ENCODE data around the gene MAMDC2.

MAMDC2 gene

DNA sequence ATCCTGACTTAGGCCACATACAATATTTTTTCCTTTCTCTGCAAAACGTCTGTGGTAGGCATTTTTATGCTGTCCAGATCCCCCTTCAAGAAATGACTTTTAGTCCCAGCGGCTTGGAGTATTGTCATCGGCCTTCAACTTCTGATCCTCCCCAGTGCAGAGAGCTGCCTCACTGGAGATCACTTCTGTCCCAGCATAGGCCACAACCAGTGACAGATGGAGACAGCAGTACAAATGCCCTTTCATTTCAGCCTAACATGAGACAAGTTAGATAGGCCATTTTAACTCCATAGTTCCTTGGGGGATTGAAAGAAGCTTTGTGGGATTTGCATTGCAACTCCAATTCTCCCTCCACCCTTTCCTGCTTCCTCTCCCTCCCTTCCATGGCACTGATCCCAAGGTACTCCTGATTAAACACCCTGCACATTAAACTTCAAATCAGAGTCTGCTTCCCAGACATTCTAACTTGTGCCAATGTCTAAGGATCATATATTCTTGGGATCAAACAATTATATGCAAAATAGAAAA is 3.2 kb upstream of the MAMDC2 start:
- Histone ChIP-seq H3K9me3 (ENCODE audit: insufficient read depth, low read depth, low read length) (peaks cover 8% of the 10 kb centered on the region; the same call in 1 of the 2 replicates), H3K36me3 (ENCODE audit: insufficient read depth, low read depth, low read length) (no peaks in the 10 kb centered on the region), H3K4me3 (ENCODE audit: low read length) (no peak overlapping the region), H3K27me3 (ENCODE audit: insufficient read depth, low read length) (peaks cover 35% of the 10 kb centered on the region), H3K27ac (ENCODE audit: low read length) (no peak overlapping the region), H3K4me1 (ENCODE audit: insufficient read depth, low read length) (peaks cover 13% of the 10 kb centered on the region; the same call in 1 of the 2 replicates), H3K9ac (ENCODE audit: low read depth, low read length) (no peak overlapping the region)

GRCh38 chr9:70042461-70043215 is 1.0 kb upstream of the MAMDC2 start:
- peaks cover 42% of the 10 kb centered on the region for H3K27me3 ChIP-seq (ENCODE audit: insufficient read depth, low read length)
- peaks cover 8% of the 10 kb centered on the region; the same call in 1 of the 2 replicates for H3K9me3 ChIP-seq (ENCODE audit: insufficient read depth, low read depth, low read length)
- peaks cover 13% of the 10 kb centered on the region; the same call in 1 of the 2 replicates for H3K4me1 ChIP-seq (ENCODE audit: insufficient read depth, low read length)
- no peaks in the 10 kb centered on the region for H3K36me3 ChIP-seq (ENCODE audit: insufficient read depth, low read depth, low read length)
- H3K4me3 ChIP-seq (ENCODE audit: low read length), result peak overlapping the region; percentile 84
- no peak overlapping the region for H3K27ac ChIP-seq (ENCODE audit: low read length)
- H3K9ac ChIP-seq (ENCODE audit: low read depth, low read length), result peak overlapping the region; percentile 77; the same call in 1 of the 2 replicates

DNA sequence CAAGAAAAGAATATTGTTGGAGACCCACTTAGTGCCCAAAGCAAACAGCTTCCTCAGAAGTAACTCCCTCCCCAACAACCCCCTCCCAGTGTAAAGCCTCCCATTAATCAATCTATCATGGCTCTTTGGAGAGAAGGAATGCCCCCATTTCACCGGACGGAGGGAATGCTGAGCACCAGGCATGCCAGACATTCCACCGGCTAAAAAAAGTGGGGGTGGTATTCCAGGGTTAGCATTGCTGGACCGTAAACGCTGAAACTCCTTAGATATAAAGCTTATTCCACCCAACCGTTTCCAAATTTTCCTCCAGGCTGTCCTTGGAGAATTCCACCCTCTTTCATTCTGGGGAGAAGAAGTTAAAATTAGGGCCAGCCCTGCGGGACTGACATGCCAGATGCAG is 363 bp upstream of the MAMDC2 start:
- H3K36me3 ChIP-seq (ENCODE audit: insufficient read depth, low read depth, low read length), result no peaks in the 10 kb centered on the region; the same call in 1 of the 2 replicates
- peak overlapping the region; percentile 77; the same call in 1 of the 2 replicates for H3K9ac ChIP-seq (ENCODE audit: low read depth, low read length)
- H3K4me1 ChIP-seq (ENCODE audit: insufficient read depth, low read length), result peaks cover 13% of the 10 kb centered on the region; the same call in 1 of the 2 replicates
- peaks cover 2% of the 10 kb centered on the region; the same call in 1 of the 2 replicates for H3K9me3 ChIP-seq (ENCODE audit: insufficient read depth, low read depth, low read length)
- peak overlapping the region; percentile 2 for H3K27ac ChIP-seq (ENCODE audit: low read length)
- H3K27me3 ChIP-seq (ENCODE audit: insufficient read depth, low read length), result peaks cover 42% of the 10 kb centered on the region
- H3K4me3 ChIP-seq (ENCODE audit: low read length), result peak overlapping the region; percentile 84

DNA sequence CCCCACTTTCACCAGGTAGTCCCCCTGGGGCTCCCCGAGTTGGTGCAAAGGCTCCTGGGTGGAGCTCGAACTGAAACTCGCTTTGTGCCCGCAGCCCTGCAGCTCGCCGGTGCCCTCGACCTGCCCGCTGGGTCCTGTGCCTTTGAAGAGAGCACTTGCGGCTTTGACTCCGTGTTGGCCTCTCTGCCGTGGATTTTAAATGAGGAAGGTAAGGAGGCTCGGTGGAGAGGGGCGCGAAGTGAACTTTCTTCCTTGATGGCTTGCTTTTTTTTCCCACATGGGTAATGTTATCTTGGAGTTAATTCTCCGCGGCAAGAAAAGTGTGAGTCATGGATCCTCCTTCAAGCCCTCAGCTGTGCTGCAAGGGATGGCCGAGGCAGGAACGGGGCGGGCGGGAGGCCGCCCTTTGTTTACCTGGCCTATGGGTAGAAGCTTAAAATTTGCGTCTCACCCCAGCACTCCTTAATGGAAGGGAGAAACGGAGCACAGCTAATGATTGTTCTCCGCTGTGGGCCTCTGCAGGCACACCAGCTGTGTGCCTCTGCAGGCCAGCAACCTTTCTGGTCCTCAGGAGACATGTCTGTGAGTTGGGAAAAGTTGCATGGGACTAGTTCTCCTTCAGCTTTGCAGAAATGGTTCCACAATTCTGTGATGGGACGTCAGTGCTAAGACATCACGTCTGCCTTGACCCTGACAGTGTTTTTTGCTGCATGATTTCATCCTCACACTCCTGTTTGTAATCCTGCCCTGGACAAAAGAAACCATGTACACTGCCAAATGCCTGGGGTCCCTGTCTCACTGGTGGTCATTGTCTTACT is 1.1 kb downstream of the MAMDC2 start:
- no peak overlapping the region for H3K27ac ChIP-seq (ENCODE audit: low read length)
- H3K9ac ChIP-seq (ENCODE audit: low read depth, low read length), result peak overlapping the region; percentile 77; the same call in 1 of the 2 replicates
- H3K4me3 ChIP-seq (ENCODE audit: low read length), result peak overlapping the region; percentile 84
- H3K36me3 ChIP-seq (ENCODE audit: insufficient read depth, low read depth, low read length), result peaks cover 8% of the 10 kb centered on the region; the same call in 1 of the 2 replicates
- peaks cover 42% of the 10 kb centered on the region for H3K27me3 ChIP-seq (ENCODE audit: insufficient read depth, low read length)
- no peaks in the 10 kb centered on the region for H3K9me3 ChIP-seq (ENCODE audit: insufficient read depth, low read depth, low read length)
- H3K4me1 ChIP-seq (ENCODE audit: insufficient read depth, low read length), result peaks cover 13% of the 10 kb centered on the region; the same call in 1 of the 2 replicates

DNA sequence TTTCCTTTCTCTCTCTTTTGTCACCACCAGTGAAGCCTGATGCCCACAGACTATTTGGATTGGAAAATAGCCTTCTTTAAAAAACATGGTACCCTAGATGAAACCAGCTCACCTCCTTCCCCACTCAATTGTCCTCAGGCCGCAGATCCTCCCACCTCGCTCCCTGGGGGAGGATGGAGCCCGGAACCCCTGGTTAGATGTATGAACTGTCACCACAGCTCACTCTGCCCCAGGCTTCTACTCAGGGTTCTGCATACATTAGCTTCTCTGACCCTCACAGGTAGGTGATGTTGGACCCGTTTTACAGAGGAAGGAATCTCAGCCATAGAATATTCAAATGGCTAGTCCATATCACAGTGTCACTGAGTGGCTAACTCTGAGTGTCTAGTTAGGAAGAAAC is 1.8 kb downstream of the MAMDC2 start:
- Histone ChIP-seq H3K36me3 (ENCODE audit: insufficient read depth, low read depth, low read length) (peaks cover 8% of the 10 kb centered on the region; the same call in 1 of the 2 replicates), H3K27ac (ENCODE audit: low read length) (no peak overlapping the region), H3K9ac (ENCODE audit: low read depth, low read length) (no peak overlapping the region), H3K9me3 (ENCODE audit: insufficient read depth, low read depth, low read length) (no peaks in the 10 kb centered on the region), H3K27me3 (ENCODE audit: insufficient read depth, low read length) (peaks cover 42% of the 10 kb centered on the region), H3K4me1 (ENCODE audit: insufficient read depth, low read length) (peaks cover 13% of the 10 kb centered on the region; the same call in 1 of the 2 replicates), H3K4me3 (ENCODE audit: low read length) (peak overlapping the region; percentile 84; the same call in 1 of the 2 replicates)

DNA sequence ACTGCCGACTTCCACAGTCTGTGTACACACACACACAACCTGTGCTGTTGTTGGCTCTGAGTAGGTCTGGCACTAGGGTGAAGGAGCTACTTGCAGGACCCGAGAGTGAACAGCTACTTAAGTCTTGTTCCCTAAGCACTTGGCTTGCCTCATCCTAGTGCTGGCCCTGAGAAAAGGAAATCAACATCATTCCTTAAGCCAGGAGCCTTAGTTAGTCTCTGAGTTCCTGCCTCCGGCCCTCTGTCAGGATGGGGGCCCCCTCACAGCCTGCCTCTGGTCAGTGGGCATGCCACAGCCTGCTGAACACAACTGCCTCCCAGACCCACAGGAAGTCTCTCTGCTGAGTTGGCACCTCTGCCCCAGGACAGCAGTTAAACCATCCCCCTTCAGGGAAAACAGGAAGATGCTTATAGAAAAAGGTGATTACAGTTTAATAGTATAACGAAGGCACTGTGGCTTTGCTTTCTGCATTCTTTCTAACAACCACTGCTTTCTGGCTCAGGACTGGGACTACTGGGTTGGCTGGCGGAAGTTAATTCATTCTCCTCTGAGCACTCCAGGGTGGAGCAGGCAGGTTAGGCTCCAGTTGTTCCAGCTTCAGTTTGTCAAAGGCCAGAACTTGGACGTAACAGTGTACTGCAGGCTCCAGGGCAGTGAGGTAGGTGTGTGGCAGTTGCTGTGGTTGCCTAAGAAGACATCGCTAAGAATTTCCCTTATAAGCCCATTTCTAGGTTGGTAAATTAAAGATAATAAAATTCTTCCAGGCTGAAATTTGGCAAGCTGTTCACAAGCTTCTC is 2.8 kb downstream of the MAMDC2 start:
- Histone ChIP-seq H3K4me1 (ENCODE audit: insufficient read depth, low read length) (peaks cover 13% of the 10 kb centered on the region; the same call in 1 of the 2 replicates), H3K9ac (ENCODE audit: low read depth, low read length) (no peak overlapping the region), H3K4me3 (ENCODE audit: low read length) (no peak overlapping the region), H3K27me3 (ENCODE audit: insufficient read depth, low read length) (peaks cover 42% of the 10 kb centered on the region), H3K27ac (ENCODE audit: low read length) (no peak overlapping the region), H3K9me3 (ENCODE audit: insufficient read depth, low read depth, low read length) (no peaks in the 10 kb centered on the region), H3K36me3 (ENCODE audit: insufficient read depth, low read depth, low read length) (peaks cover 8% of the 10 kb centered on the region; the same call in 1 of the 2 replicates)

- H3K27ac ChIP-seq (ENCODE audit: low read length), result no peak overlapping the region
- H3K9ac ChIP-seq (ENCODE audit: low read depth, low read length), result no peak overlapping the region
These were observed 5.6 kb downstream of the MAMDC2 start for GRCh38 chr9:70049236-70049635.

GRCh38 chr9:70049672-70050271 is 6.1 kb downstream of the MAMDC2 start:
- Histone ChIP-seq H3K4me3 (ENCODE audit: low read length) (no peak overlapping the region), H3K27me3 (ENCODE audit: insufficient read depth, low read length) (peaks cover 13% of the 10 kb centered on the region), H3K4me1 (ENCODE audit: insufficient read depth, low read length) (peaks cover 5% of the 10 kb centered on the region; the same call in 1 of the 2 replicates), H3K27ac (ENCODE audit: low read length) (no peak overlapping the region), H3K36me3 (ENCODE audit: insufficient read depth, low read depth, low read length) (peaks cover 8% of the 10 kb centered on the region; the same call in 1 of the 2 replicates), H3K9me3 (ENCODE audit: insufficient read depth, low read depth, low read length) (no peaks in the 10 kb centered on the region), H3K9ac (ENCODE audit: low read depth, low read length) (no peak overlapping the region)

More at GRCh38 chr9:70049236-70049635, 5.6 kb downstream of the MAMDC2 start:
- Histone ChIP-seq H3K9me3 (ENCODE audit: insufficient read depth, low read depth, low read length) (no peaks in the 10 kb centered on the region), H3K36me3 (ENCODE audit: insufficient read depth, low read depth, low read length) (peaks cover 8% of the 10 kb centered on the region; the same call in 1 of the 2 replicates), H3K4me1 (ENCODE audit: insufficient read depth, low read length) (peaks cover 5% of the 10 kb centered on the region; the same call in 1 of the 2 replicates), H3K27me3 (ENCODE audit: insufficient read depth, low read length) (peaks cover 19% of the 10 kb centered on the region), H3K4me3 (ENCODE audit: low read length) (no peak overlapping the region)

DNA sequence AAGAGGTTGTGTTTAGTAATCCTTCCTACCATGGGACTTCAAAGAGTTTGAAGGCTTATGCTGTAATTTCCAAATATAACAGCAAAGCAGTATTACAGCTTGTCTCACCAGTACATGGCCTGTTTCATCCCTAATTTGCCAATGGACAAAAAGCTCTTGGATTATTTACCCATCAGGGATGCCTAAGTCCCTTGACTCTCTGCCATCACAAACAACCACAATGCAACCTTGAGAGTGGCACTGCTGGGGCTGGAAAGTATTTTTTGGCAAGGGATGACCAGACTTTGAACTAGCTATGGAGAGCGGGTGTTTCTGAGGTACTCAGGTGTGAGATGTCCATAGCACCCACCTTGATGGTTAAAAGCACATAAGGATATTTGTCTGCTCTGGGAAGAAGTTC is 9.1 kb downstream of the MAMDC2 start:
- no peaks in the 10 kb centered on the region for H3K27me3 ChIP-seq (ENCODE audit: insufficient read depth, low read length)
- H3K27ac ChIP-seq (ENCODE audit: low read length), result no peak overlapping the region
- no peak overlapping the region for H3K9ac ChIP-seq (ENCODE audit: low read depth, low read length)
- H3K36me3 ChIP-seq (ENCODE audit: insufficient read depth, low read depth, low read length), result peaks cover 8% of the 10 kb centered on the region; the same call in 1 of the 2 replicates
- H3K9me3 ChIP-seq (ENCODE audit: insufficient read depth, low read depth, low read length), result peaks cover 5% of the 10 kb centered on the region; the same call in 1 of the 2 replicates
- no peaks in the 10 kb centered on the region for H3K4me1 ChIP-seq (ENCODE audit: insufficient read depth, low read length)
- H3K4me3 ChIP-seq (ENCODE audit: low read length), result no peak overlapping the region

DNA sequence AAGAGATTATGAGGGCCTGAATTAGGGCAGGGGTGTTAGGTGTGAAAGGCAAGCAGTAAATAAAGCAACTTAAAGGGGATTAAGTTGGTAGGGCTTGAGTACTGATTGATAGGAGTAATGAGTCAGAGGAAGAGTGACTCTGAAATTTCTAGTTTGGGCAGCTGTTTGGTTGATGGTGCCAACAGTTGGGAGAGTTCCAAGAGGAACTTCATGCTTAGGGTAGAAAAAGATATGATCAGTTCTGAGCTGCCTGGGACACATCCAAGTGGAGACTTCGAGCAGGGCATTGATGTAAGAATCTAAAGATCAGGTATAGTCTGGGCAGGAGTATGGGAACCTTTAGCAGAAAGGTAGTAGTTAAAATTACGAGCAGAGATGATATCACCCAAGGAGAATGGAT is 10.2 kb downstream of the MAMDC2 start:
- H3K9me3 ChIP-seq (ENCODE audit: insufficient read depth, low read depth, low read length), result peaks cover 5% of the 10 kb centered on the region; the same call in 1 of the 2 replicates
- H3K4me1 ChIP-seq (ENCODE audit: insufficient read depth, low read length), result no peaks in the 10 kb centered on the region
- no peak overlapping the region for H3K4me3 ChIP-seq (ENCODE audit: low read length)
- H3K27me3 ChIP-seq (ENCODE audit: insufficient read depth, low read length), result no peaks in the 10 kb centered on the region
- H3K36me3 ChIP-seq (ENCODE audit: insufficient read depth, low read depth, low read length), result 0 out of 2 replicates have a peak, but pooled peaks cover 5% of the 10 kb centered on the region
- H3K27ac ChIP-seq (ENCODE audit: low read length), result no peak overlapping the region
- no peak overlapping the region for H3K9ac ChIP-seq (ENCODE audit: low read depth, low read length)
